ENCODE measurements around the gene DSC3. TPM values are rescaled to one million over a fixed set of nuclear protein-coding genes. Genes with fewer than 3 reads are reported as not detected.

Gene DSC3
- total RNA-seq, 1 donor from 2014 or later: 0.87 TPM

DNA sequence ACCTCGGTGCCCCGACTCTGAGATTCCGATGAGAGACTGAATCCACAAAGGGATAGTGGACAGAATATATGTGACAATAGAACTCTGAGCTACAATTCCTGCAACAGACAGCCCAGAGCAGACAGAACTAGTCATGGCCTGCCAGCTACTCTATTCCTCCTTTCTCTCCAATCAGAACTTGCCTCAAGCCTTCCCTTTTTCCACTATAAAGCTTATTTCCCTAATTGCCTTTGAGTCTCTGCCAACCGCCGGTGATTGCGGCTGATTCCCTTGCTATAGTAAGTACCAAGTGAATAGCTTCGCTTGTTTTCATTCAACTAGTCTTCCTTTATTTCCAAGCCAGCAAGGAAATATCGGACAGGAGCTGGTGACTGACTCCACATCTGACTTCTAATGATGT lies 96.8 kb downstream of the DSC3 start:
- TF ChIP-seq, protein P1, sequence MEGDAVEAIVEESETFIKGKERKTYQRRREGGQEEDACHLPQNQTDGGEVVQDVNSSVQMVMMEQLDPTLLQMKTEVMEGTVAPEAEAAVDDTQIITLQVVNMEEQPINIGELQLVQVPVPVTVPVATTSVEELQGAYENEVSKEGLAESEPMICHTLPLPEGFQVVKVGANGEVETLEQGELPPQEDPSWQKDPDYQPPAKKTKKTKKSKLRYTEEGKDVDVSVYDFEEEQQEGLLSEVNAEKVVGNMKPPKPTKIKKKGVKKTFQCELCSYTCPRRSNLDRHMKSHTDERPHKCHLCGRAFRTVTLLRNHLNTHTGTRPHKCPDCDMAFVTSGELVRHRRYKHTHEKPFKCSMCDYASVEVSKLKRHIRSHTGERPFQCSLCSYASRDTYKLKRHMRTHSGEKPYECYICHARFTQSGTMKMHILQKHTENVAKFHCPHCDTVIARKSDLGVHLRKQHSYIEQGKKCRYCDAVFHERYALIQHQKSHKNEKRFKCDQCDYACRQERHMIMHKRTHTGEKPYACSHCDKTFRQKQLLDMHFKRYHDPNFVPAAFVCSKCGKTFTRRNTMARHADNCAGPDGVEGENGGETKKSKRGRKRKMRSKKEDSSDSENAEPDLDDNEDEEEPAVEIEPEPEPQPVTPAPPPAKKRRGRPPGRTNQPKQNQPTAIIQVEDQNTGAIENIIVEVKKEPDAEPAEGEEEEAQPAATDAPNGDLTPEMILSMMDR (IDR thresholded peaks at IDR 0.05; ENCODE audit: unreplicated experiment): no peak
- Mint-ChIP-seq H3K9me3 (ENCODE audit: unreplicated experiment) (no peaks in the 10 kb centered on the region), H3K27ac (ENCODE audit: unreplicated experiment) (no peak overlapping the region), H3K4me1 (ENCODE audit: unreplicated experiment) (no peaks in the 10 kb centered on the region), H3K36me3 (ENCODE audit: low read depth, unreplicated experiment) (no peaks in the 10 kb centered on the region), H3K4me3 (ENCODE audit: unreplicated experiment) (no peak overlapping the region), H3K27me3 (ENCODE audit: unreplicated experiment) (peaks cover 1% of the 10 kb centered on the region)
- DNase-seq (ENCODE audit: low spot score): no peak

DNA sequence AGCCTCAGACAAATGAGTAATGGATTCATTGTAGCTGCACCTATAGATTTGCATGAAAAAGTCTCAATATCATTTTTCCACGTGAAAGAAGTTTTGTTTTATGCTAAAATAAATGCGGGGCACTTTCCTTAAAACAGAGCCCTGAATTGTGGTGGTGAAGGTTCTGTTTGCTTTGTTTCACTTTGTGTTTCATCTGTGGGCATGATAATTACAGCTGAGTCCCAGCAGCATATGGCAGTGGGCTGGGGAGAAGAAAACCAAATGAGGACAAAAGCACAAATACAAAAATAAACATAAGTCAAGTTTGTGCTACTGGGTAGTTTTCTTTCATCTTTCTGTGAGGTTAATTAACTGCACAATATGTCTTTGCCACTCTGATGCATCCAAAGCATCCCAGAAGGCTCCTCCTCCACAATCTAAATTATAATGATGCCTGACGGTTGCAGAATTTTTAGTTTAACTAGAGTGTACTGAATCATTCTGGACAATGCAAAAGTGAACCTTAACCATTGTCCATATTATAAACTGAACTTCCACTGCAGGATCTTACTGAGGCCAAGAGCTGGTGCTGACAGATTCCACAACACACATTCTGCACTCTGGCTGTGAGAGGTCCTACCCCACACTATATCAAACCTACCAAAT lies 97.6 kb downstream of the DSC3 start:
- no peaks in the 10 kb centered on the region for H3K36me3 Mint-ChIP-seq (ENCODE audit: low read depth, unreplicated experiment)
- DNase-seq (ENCODE audit: low spot score): no peak
- H3K4me3 Mint-ChIP-seq (ENCODE audit: unreplicated experiment): no peak overlapping the region
- TF ChIP-seq, protein P1 (IDR thresholded peaks at IDR 0.05; ENCODE audit: unreplicated experiment): no peak
- H3K9me3 Mint-ChIP-seq (ENCODE audit: unreplicated experiment): no peaks in the 10 kb centered on the region
- H3K27me3 Mint-ChIP-seq (ENCODE audit: unreplicated experiment): peaks cover 1% of the 10 kb centered on the region
- no peak overlapping the region for H3K27ac Mint-ChIP-seq (ENCODE audit: unreplicated experiment)
- H3K4me1 Mint-ChIP-seq (ENCODE audit: unreplicated experiment): no peaks in the 10 kb centered on the region

DNA sequence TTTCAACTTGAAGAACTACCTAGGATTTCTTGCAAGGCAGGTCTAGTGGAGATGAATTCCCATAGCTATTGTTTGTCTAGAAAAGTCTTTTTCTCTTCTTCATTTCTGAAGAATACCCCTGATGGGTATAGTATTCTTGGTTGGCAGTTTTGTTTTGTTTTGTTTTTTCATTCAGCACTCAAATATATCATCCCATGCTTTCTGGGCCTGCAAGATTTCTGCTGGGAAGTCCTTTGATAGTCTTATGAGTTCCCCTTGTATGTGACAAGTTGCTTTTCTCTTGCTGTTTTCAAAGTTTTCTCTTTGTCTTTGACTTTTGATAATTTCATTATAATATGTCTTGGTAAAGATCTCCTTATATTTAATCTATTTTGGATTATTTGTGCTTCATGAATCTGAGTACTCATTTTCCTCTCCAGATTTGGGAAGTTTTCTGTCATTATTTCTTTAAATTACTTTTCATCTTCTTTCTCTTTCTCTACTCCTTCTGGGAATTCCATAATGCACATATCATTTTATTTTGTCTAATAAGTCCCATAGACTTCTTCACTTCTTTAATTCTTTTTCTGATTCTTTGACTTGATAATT lies 101.5 kb downstream of the DSC3 start:
- TF ChIP-seq, protein P1 (IDR thresholded peaks at IDR 0.05; ENCODE audit: unreplicated experiment): no peak
- Mint-ChIP-seq H3K27me3 (ENCODE audit: unreplicated experiment) (peaks cover 1% of the 10 kb centered on the region), H3K4me3 (ENCODE audit: unreplicated experiment) (no peak overlapping the region), H3K9me3 (ENCODE audit: unreplicated experiment) (no peaks in the 10 kb centered on the region), H3K27ac (ENCODE audit: unreplicated experiment) (no peak overlapping the region), H3K36me3 (ENCODE audit: low read depth, unreplicated experiment) (no peaks in the 10 kb centered on the region), H3K4me1 (ENCODE audit: unreplicated experiment) (no peaks in the 10 kb centered on the region)
- no peak for DNase-seq (ENCODE audit: low spot score)

Other genes with a start within 250 kb of the DSC3 start
- 65.4 TPM for gene DSC2, start 59.7 kb upstream of the DSC3 start, total RNA-seq (ENCODE audit: unreplicated experiment)
- not detected for gene DSC1, start 120.1 kb upstream of the DSC3 start, total RNA-seq (ENCODE audit: unreplicated experiment)